ENCODE measurements around the gene CNOT4.

DNA sequence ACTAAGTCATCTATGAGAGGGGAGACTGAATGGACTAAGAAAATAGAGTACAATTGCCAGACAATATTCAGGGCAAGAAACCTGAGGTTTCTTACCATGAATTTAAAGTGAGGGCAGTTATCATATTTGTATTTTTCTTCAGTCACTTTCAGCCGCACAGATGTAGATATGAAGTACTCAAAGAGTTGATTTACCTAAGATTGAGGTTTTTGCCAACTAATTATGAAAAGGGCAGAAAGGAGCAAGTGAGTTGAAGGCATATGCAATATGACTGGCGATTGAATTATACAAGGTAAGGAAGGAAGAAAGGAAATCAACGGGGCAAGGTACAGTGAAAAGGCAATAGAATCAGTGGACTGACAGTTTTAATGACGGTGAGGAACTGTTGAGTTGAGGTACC is 17.8 kb downstream of the CNOT4 start:
- TF ChIP-seq, protein P1, sequence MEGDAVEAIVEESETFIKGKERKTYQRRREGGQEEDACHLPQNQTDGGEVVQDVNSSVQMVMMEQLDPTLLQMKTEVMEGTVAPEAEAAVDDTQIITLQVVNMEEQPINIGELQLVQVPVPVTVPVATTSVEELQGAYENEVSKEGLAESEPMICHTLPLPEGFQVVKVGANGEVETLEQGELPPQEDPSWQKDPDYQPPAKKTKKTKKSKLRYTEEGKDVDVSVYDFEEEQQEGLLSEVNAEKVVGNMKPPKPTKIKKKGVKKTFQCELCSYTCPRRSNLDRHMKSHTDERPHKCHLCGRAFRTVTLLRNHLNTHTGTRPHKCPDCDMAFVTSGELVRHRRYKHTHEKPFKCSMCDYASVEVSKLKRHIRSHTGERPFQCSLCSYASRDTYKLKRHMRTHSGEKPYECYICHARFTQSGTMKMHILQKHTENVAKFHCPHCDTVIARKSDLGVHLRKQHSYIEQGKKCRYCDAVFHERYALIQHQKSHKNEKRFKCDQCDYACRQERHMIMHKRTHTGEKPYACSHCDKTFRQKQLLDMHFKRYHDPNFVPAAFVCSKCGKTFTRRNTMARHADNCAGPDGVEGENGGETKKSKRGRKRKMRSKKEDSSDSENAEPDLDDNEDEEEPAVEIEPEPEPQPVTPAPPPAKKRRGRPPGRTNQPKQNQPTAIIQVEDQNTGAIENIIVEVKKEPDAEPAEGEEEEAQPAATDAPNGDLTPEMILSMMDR (IDR thresholded peaks at IDR 0.05), result no peak
- no peak for TF ChIP-seq EP300 (IDR thresholded peaks at IDR 0.05)
- no peak for TF ChIP-seq POLR2A (IDR thresholded peaks at IDR 0.05)

All from tibial nerve (tissue), 4 donors.